Measurements from ENCODE around the gene RASGRF2.

The RASGRF2 gene

GRCh38 chr5:80956272-80956671 lies 3.9 kb upstream of the RASGRF2 start:
- no peak for DNase-seq

GRCh38 chr5:80957031-80957761 lies 3.0 kb upstream of the RASGRF2 start:
- DNase-seq, result no peak

- no peak for DNase-seq
Observed at GRCh38 chr5:80958616-80959015, 1.5 kb upstream of the RASGRF2 start.

GRCh38 chr5:80959138-80959537 lies 1.0 kb upstream of the RASGRF2 start:
- no peak for DNase-seq

GRCh38 chr5:80960531-80961375 lies 590 bp downstream of the RASGRF2 start:
- no peak for DNase-seq

- no peak for DNase-seq
Observed at GRCh38 chr5:80961376-80962281, 1.5 kb downstream of the RASGRF2 start.

- DNase-seq, result no peak
Observed at GRCh38 chr5:80962630-80963520, 2.7 kb downstream of the RASGRF2 start.

GRCh38 chr5:80963521-80963895 lies 3.3 kb downstream of the RASGRF2 start:
- DNase-seq, result no peak

- no peak for DNase-seq
Observed at GRCh38 chr5:80963966-80964481, 3.9 kb downstream of the RASGRF2 start.

- no peak for DNase-seq
Observed at GRCh38 chr5:80964491-80964890, 4.3 kb downstream of the RASGRF2 start.

GRCh38 chr5:80964919-80965318 lies 4.8 kb downstream of the RASGRF2 start:
- no peak for DNase-seq

GRCh38 chr5:80967500-80968181 lies 7.5 kb downstream of the RASGRF2 start:
- no peak for DNase-seq

- no peak for DNase-seq
Observed at GRCh38 chr5:80973027-80973426, 12.9 kb downstream of the RASGRF2 start.

- no peak for DNase-seq
Observed at GRCh38 chr5:80975065-80975464, 14.9 kb downstream of the RASGRF2 start.

GRCh38 chr5:80976985-80977384 lies 16.8 kb downstream of the RASGRF2 start:
- no peak for DNase-seq

- no peak for DNase-seq
Observed at GRCh38 chr5:80977764-80978163, 17.6 kb downstream of the RASGRF2 start.

GRCh38 chr5:80978772-80979317 lies 18.7 kb downstream of the RASGRF2 start:
- no peak for DNase-seq

GRCh38 chr5:80982093-80982492 lies 21.9 kb downstream of the RASGRF2 start:
- no peak for DNase-seq

GRCh38 chr5:80985600-80986228 lies 25.6 kb downstream of the RASGRF2 start:
- no peak for DNase-seq

- DNase-seq, result no peak
Observed at GRCh38 chr5:80986382-80986781, 26.2 kb downstream of the RASGRF2 start.
